ENCODE data around the gene FBL. TPM values are rescaled to one million over a fixed set of nuclear protein-coding genes. Genes with fewer than 3 reads are reported as not detected.

The FBL gene
- total and polyA plus RNA-seq, 2 of the 13 experiments (the other 11 are each of a cell fraction or from before 2014, with no cell fraction given) = 153 to 468 TPM

- TF ChIP-seq ZBTB34 (CRISPR knock-in tag; IDR thresholded peaks at IDR 0.05) (no peak), POLR2G (IDR thresholded peaks at IDR 0.05; ENCODE audit: low read depth, low read length) (no peak), DMTF1 (CRISPR knock-in tag; IDR thresholded peaks at IDR 0.05) (no peak), ZNF30 (CRISPR knock-in tag; IDR thresholded peaks at IDR 0.05) (no peak), ZNF33A (CRISPR knock-in tag; IDR thresholded peaks at IDR 0.05; ENCODE audit: borderline replicate concordance) (no peak), HHEX (CRISPR knock-in tag; IDR thresholded peaks at IDR 0.05) (no peak), NFYC (CRISPR knock-in tag; IDR thresholded peaks at IDR 0.05) (no peak), CEBPB (IDR thresholded peaks at IDR 0.05; ENCODE audit: borderline replicate concordance, low read depth, low read length) (no peak), ZNF142 (CRISPR knock-in tag; IDR thresholded peaks at IDR 0.05) (no peak), ZBTB46 (CRISPR knock-in tag; IDR thresholded peaks at IDR 0.05; ENCODE audit: borderline replicate concordance) (no peak)
Observed at GRCh38 chr19:39865953-39866352, 19.8 kb upstream of the FBL start (continued).
